Measurements from ENCODE around the gene PALD1. TPM values are rescaled to one million over a fixed set of nuclear protein-coding genes. Genes with fewer than 3 reads are reported as not detected.
A peak's percentile ranks its signal among the peaks of the same experiment; 100 is the strongest.

The PALD1 gene
- total and polyA plus RNA-seq, 8 donors = 10.1 to 34.5 (median 24.1) TPM

GRCh38 chr10:70457759-70458305 lies 20.7 kb upstream of the PALD1 start:
- peaks cover 10 to 24% of the 10 kb centered on the region in 2 donors for H3K4me1 ChIP-seq
- no peaks in the 10 kb centered on the region for H3K9me3 ChIP-seq
- no peaks in the 10 kb centered on the region for H3K36me3 ChIP-seq
- intact Hi-C loops (cut with DNase I) = no loop called here
- H3K27ac ChIP-seq = no peak overlapping the region
- ATAC-seq = no peak
- no peak for DNase-seq
- no peak for TF ChIP-seq CTCF (IDR thresholded peaks at IDR 0.05)
- H3K4me3 ChIP-seq = peak overlapping the region in 1 of 2 donors; percentile 24
- peaks cover 0 to 37% of the 10 kb centered on the region in 2 donors for H3K27me3 ChIP-seq

- DNase-seq = peak in 3 of 4 donors; percentile 64 to 90 (median 71)
- H3K36me3 ChIP-seq = no peaks in the 10 kb centered on the region
- H3K27me3 ChIP-seq = peaks cover 0 to 37% of the 10 kb centered on the region in 2 donors
- no peak for TF ChIP-seq CTCF (IDR thresholded peaks at IDR 0.05)
- H3K4me1 ChIP-seq = peaks cover 10 to 27% of the 10 kb centered on the region in 2 donors
- H3K9me3 ChIP-seq = no peaks in the 10 kb centered on the region
- H3K4me3 ChIP-seq = peak overlapping the region in 1 of 2 donors; percentile 24
- intact Hi-C loops (cut with DNase I) = no loop called here
- H3K27ac ChIP-seq = peak overlapping the region in 1 of 2 donors; percentile 39
- peak; percentile 85 for ATAC-seq
Measured at GRCh38 chr10:70458329-70459060, 20.1 kb upstream of the PALD1 start.

GRCh38 chr10:70459061-70459773 lies 19.4 kb upstream of the PALD1 start:
- Histone ChIP-seq H3K4me1 (peaks cover 10 to 27% of the 10 kb centered on the region in 2 donors), H3K36me3 (no peaks in the 10 kb centered on the region), H3K9me3 (no peaks in the 10 kb centered on the region), H3K27ac (no peak overlapping the region), H3K27me3 (peaks cover 0 to 37% of the 10 kb centered on the region in 2 donors), H3K4me3 (no peak overlapping the region)
- DNase-seq = no peak
- ATAC-seq = no peak
- TF ChIP-seq CTCF (IDR thresholded peaks at IDR 0.05) = no peak
- intact Hi-C loops (cut with DNase I) = no loop called here

GRCh38 chr10:70459774-70460490 lies 18.6 kb upstream of the PALD1 start:
- TF ChIP-seq CTCF (IDR thresholded peaks at IDR 0.05) = no peak
- no peaks in the 10 kb centered on the region for H3K9me3 ChIP-seq
- no peaks in the 10 kb centered on the region for H3K36me3 ChIP-seq
- ATAC-seq = no peak
- peaks cover 0 to 37% of the 10 kb centered on the region in 2 donors for H3K27me3 ChIP-seq
- DNase-seq = no peak
- intact Hi-C loops (cut with DNase I) = loop anchor here in 1 of 2 donors (5.0 to 10.0 kb wide), 2 partner anchors 82 to 295 kb away; no protein-coding TSS in a partner anchor
- H3K27ac ChIP-seq = no peak overlapping the region
- H3K4me1 ChIP-seq = peaks cover 10 to 27% of the 10 kb centered on the region in 2 donors
- no peak overlapping the region for H3K4me3 ChIP-seq

Measured in left lung (tissue), 10 donors.